IPS-18a (cell line): ENCODE data around the gene ARHGAP12.

Experiments
- H3K27ac ChIP-seq: one replicate; pipeline ENCODE4 v1.5.1; 2013; ENCODE audit warnings: low read length
- H3K27me3 ChIP-seq: one replicate; pipeline ENCODE4 v1.6.1; 2013; ENCODE audit warnings: mild to moderate bottlenecking, low read length; ENCODE audit not compliant: control insufficient read depth, insufficient read depth
- H3K36me3 ChIP-seq: one replicate; pipeline ENCODE4 v1.6.1; 2013; ENCODE audit warnings: low read depth, low read length; ENCODE audit not compliant: control insufficient read depth
- H3K4me1 ChIP-seq: one replicate; pipeline ENCODE4 v1.6.1; 2013; ENCODE audit warnings: low read depth, low read length; ENCODE audit not compliant: control insufficient read depth
- H3K4me3 ChIP-seq: one replicate; pipeline ENCODE4 v1.5.1; 2013; ENCODE audit warnings: low read length
- H3K9ac ChIP-seq: one replicate; pipeline ENCODE4 v1.6.1; 2013; ENCODE audit warnings: mild to moderate bottlenecking, low read length, moderate library complexity
- H3K9me3 ChIP-seq: one replicate; pipeline ENCODE4 v1.6.1; 2013; ENCODE audit warnings: low read depth, low read length; ENCODE audit not compliant: control insufficient read depth

Gene ARHGAP12

GRCh38 chr10:31759799-31760626 is 168.6 kb downstream of the ARHGAP12 start:
- Histone ChIP-seq H3K9ac (peak overlapping the region; percentile 81), H3K27ac (peak overlapping the region; percentile 62), H3K27me3 (no peaks in the 10 kb centered on the region), H3K4me3 (peak overlapping the region; percentile 80), H3K36me3 (no peaks in the 10 kb centered on the region), H3K9me3 (no peaks in the 10 kb centered on the region), H3K4me1 (peaks cover 38% of the 10 kb centered on the region)

- Histone ChIP-seq H3K9ac (peak overlapping the region; percentile 81), H3K4me3 (peak overlapping the region; percentile 80), H3K36me3 (no peaks in the 10 kb centered on the region), H3K27me3 (no peaks in the 10 kb centered on the region), H3K9me3 (no peaks in the 10 kb centered on the region), H3K27ac (no peak overlapping the region), H3K4me1 (peaks cover 44% of the 10 kb centered on the region)
These were observed 169.4 kb downstream of the ARHGAP12 start for GRCh38 chr10:31759124-31759798.

- no peak overlapping the region for H3K9ac ChIP-seq
- peaks cover 44% of the 10 kb centered on the region for H3K4me1 ChIP-seq
- H3K36me3 ChIP-seq: no peaks in the 10 kb centered on the region
- H3K4me3 ChIP-seq: no peak overlapping the region
- H3K27ac ChIP-seq: no peak overlapping the region
- H3K9me3 ChIP-seq: no peaks in the 10 kb centered on the region
- H3K27me3 ChIP-seq: no peaks in the 10 kb centered on the region
These were observed 170.1 kb downstream of the ARHGAP12 start for GRCh38 chr10:31758495-31758894.

- Histone ChIP-seq H3K4me1 (peaks cover 44% of the 10 kb centered on the region), H3K36me3 (no peaks in the 10 kb centered on the region), H3K27me3 (no peaks in the 10 kb centered on the region), H3K9ac (no peak overlapping the region), H3K4me3 (no peak overlapping the region), H3K9me3 (no peaks in the 10 kb centered on the region), H3K27ac (no peak overlapping the region)
These were observed 170.8 kb downstream of the ARHGAP12 start for GRCh38 chr10:31757831-31758230.

- H3K4me1 ChIP-seq: peaks cover 44% of the 10 kb centered on the region
These were observed 171.2 kb downstream of the ARHGAP12 start for GRCh38 chr10:31757386-31757791.

GRCh38 chr10:31756729-31757110 is 171.9 kb downstream of the ARHGAP12 start:
- Histone ChIP-seq H3K9ac (no peak overlapping the region), H3K27me3 (no peaks in the 10 kb centered on the region), H3K4me3 (peak overlapping the region; percentile 14), H3K9me3 (no peaks in the 10 kb centered on the region), H3K4me1 (peaks cover 44% of the 10 kb centered on the region), H3K27ac (no peak overlapping the region), H3K36me3 (no peaks in the 10 kb centered on the region)

More at GRCh38 chr10:31757386-31757791, 171.2 kb downstream of the ARHGAP12 start:
- no peaks in the 10 kb centered on the region for H3K27me3 ChIP-seq
- H3K9ac ChIP-seq: no peak overlapping the region
- H3K27ac ChIP-seq: no peak overlapping the region
- H3K9me3 ChIP-seq: no peaks in the 10 kb centered on the region
- H3K36me3 ChIP-seq: no peaks in the 10 kb centered on the region
- H3K4me3 ChIP-seq: no peak overlapping the region

- H3K27ac ChIP-seq: no peak overlapping the region
- no peaks in the 10 kb centered on the region for H3K27me3 ChIP-seq
- peaks cover 44% of the 10 kb centered on the region for H3K4me1 ChIP-seq
- H3K36me3 ChIP-seq: no peaks in the 10 kb centered on the region
- H3K9ac ChIP-seq: no peak overlapping the region
- H3K9me3 ChIP-seq: no peaks in the 10 kb centered on the region
- no peak overlapping the region for H3K4me3 ChIP-seq
These were observed 172.4 kb downstream of the ARHGAP12 start for GRCh38 chr10:31756101-31756728.
